Stimulated activated CD8-positive, alpha-beta memory T cell treated with anti-CD3 and anti-CD28 coated beads, Interleukin-12 subunit alpha, Interleukin-12 subunit beta, amount 100 ng/mL, for 24 hours (primary cell): Measurements from ENCODE around the gene IRF6.
"Not testable (repeated sequence)": the region's sequence is repeated elsewhere in the genome, so short reads cannot be mapped to it uniquely, and the experiment has no call there.

Experiments used
- DNase-seq: peaks from one replicate; pipeline ENCODE4 v3.0.0-alpha.2; 2020; ENCODE audit errors: extremely low read depth

IRF6 gene

GRCh38 chr1:209823143-209824041, 17.4 kb upstream of the IRF6 start:
- no peak for DNase-seq

- no peak for DNase-seq
These were observed 16.8 kb upstream of the IRF6 start for GRCh38 chr1:209822706-209823105.

GRCh38 chr1:209820986-209821385, 15.0 kb upstream of the IRF6 start:
- no peak for DNase-seq

GRCh38 chr1:209819058-209819457, 13.1 kb upstream of the IRF6 start:
- DNase-seq, result no peak

- no peak for DNase-seq
These were observed 11.7 kb upstream of the IRF6 start for GRCh38 chr1:209817691-209818090.

GRCh38 chr1:209816923-209817322, 11.0 kb upstream of the IRF6 start:
- DNase-seq, result no peak

- no peak for DNase-seq
These were observed 10.0 kb upstream of the IRF6 start for GRCh38 chr1:209815931-209816341.

GRCh38 chr1:209815490-209815889, 9.5 kb upstream of the IRF6 start:
- DNase-seq, result no peak

GRCh38 chr1:209813902-209814301, 8.0 kb upstream of the IRF6 start:
- no peak for DNase-seq

GRCh38 chr1:209810783-209811182, 4.8 kb upstream of the IRF6 start:
- DNase-seq, result no peak

- DNase-seq, result no peak
These were observed 3.7 kb upstream of the IRF6 start for GRCh38 chr1:209809611-209810010.

GRCh38 chr1:209808059-209808581, 2.2 kb upstream of the IRF6 start:
- DNase-seq, result no peak

GRCh38 chr1:209807509-209807908, 1.6 kb upstream of the IRF6 start:
- DNase-seq, result no peak

GRCh38 chr1:209805341-209805781, 581 bp downstream of the IRF6 start:
- no peak for DNase-seq

GRCh38 chr1:209803568-209803967, 2.4 kb downstream of the IRF6 start:
- no peak for DNase-seq

- DNase-seq, result no peak
These were observed 3.2 kb downstream of the IRF6 start for GRCh38 chr1:209802780-209803152.

- no peak for DNase-seq
These were observed 3.7 kb downstream of the IRF6 start for GRCh38 chr1:209802117-209802779.

GRCh38 chr1:209800984-209801834, 4.7 kb downstream of the IRF6 start:
- no peak for DNase-seq

GRCh38 chr1:209797978-209798639, 7.8 kb downstream of the IRF6 start:
- no peak for DNase-seq

- DNase-seq, result not testable (repeated sequence)
These were observed 12.2 kb downstream of the IRF6 start for GRCh38 chr1:209793711-209794110.

GRCh38 chr1:209791920-209792319, 14.0 kb downstream of the IRF6 start:
- DNase-seq, result no peak
